HL-60 (cell line): ENCODE results near the gene SIL1.
"Not testable (repeated sequence)": the region's sequence is repeated elsewhere in the genome, so short reads cannot be mapped to it uniquely, and the experiment has no call there.

Experiments
- DNase-seq, 2 experiments: peaks; one replicate each; pipeline ENCODE4 v3.0.0-alpha.2; 2010 to 2020; ENCODE audit warnings: low read depth in 1 of 2, low spot score in 1 of 2
- H3K27ac ChIP-seq: fragments of 250-450 bp; sonication (Bioruptor Pico); replicated peaks from 2 replicates; pipeline ENCODE4 v1.5.1; 2020; ENCODE audit warnings: mild to moderate bottlenecking, moderate library complexity
- H3K27me3 ChIP-seq: fragments of 250-450 bp; sonication (Bioruptor Pico); 2 replicates; pipeline ENCODE4 v1.5.1; 2021; ENCODE audit warnings: mild to moderate bottlenecking, moderate library complexity; ENCODE audit not compliant: insufficient read depth, poor library complexity, severe bottlenecking
- H3K4me3 ChIP-seq: replicated peaks from 2 replicates; pipeline ENCODE4 v1.5.1; 2011; ENCODE audit warnings: mild to moderate bottlenecking, control low read depth, low read length; ENCODE audit not compliant: insufficient read depth
- GABPA ChIP-seq: IDR thresholded peaks from 2 replicates; pipeline ENCODE4 v1.6.1; 2012; ENCODE audit warnings: low read depth
- POLR2AphosphoS5 ChIP-seq: IDR thresholded peaks from 2 replicates; pipeline ENCODE4 v1.6.1; 2012; ENCODE audit warnings: low read depth
- SPI1 ChIP-seq: IDR thresholded peaks from 2 replicates; pipeline ENCODE4 v1.6.1; 2012; ENCODE audit warnings: low read depth, mild to moderate bottlenecking, borderline replicate concordance
- TF ChIP-seq, protein P1 (sequence below): IDR thresholded peaks from one replicate; pipeline ENCODE4 v1.5.1; 2011; ENCODE audit warnings: low read length, control low read depth, inconsistent platforms; ENCODE audit not compliant: insufficient read depth
- TF ChIP-seq, protein P2 (sequence below): IDR thresholded peaks from 2 replicates; pipeline ENCODE4 v1.6.1; 2012; ENCODE audit warnings: low read depth; ENCODE audit not compliant: insufficient replicate concordance

The SIL1 gene

DNA sequence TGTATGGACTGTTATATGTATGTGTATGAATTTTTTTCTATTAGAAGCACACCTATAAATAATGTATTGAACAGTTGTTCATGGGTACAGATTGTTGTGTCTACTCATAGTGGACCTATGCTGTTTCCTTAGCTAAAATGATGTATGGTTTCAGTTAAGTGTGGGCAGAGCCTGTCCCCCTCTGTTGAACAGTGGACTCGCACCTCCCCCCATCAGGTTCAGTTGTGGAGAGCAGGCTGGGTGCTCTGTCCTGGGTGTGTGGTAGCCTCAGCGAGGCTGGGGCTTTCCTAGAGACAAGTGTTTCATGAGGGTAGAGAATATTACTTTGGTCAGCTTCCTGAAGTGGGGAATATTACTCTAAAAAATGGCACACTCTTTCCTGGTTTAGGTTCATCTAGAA lies 275.7 kb downstream of the SIL1 start:
- Histone ChIP-seq H3K27me3 (no peaks in the 10 kb centered on the region), H3K27ac (no peak overlapping the region), H3K4me3 (no peak overlapping the region)
- TF ChIP-seq SPI1 = no peak
- no peak for TF ChIP-seq POLR2AphosphoS5
- no peak for TF ChIP-seq GABPA
- TF ChIP-seq, protein P1, sequence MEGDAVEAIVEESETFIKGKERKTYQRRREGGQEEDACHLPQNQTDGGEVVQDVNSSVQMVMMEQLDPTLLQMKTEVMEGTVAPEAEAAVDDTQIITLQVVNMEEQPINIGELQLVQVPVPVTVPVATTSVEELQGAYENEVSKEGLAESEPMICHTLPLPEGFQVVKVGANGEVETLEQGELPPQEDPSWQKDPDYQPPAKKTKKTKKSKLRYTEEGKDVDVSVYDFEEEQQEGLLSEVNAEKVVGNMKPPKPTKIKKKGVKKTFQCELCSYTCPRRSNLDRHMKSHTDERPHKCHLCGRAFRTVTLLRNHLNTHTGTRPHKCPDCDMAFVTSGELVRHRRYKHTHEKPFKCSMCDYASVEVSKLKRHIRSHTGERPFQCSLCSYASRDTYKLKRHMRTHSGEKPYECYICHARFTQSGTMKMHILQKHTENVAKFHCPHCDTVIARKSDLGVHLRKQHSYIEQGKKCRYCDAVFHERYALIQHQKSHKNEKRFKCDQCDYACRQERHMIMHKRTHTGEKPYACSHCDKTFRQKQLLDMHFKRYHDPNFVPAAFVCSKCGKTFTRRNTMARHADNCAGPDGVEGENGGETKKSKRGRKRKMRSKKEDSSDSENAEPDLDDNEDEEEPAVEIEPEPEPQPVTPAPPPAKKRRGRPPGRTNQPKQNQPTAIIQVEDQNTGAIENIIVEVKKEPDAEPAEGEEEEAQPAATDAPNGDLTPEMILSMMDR = no peak
- TF ChIP-seq, protein P2, sequence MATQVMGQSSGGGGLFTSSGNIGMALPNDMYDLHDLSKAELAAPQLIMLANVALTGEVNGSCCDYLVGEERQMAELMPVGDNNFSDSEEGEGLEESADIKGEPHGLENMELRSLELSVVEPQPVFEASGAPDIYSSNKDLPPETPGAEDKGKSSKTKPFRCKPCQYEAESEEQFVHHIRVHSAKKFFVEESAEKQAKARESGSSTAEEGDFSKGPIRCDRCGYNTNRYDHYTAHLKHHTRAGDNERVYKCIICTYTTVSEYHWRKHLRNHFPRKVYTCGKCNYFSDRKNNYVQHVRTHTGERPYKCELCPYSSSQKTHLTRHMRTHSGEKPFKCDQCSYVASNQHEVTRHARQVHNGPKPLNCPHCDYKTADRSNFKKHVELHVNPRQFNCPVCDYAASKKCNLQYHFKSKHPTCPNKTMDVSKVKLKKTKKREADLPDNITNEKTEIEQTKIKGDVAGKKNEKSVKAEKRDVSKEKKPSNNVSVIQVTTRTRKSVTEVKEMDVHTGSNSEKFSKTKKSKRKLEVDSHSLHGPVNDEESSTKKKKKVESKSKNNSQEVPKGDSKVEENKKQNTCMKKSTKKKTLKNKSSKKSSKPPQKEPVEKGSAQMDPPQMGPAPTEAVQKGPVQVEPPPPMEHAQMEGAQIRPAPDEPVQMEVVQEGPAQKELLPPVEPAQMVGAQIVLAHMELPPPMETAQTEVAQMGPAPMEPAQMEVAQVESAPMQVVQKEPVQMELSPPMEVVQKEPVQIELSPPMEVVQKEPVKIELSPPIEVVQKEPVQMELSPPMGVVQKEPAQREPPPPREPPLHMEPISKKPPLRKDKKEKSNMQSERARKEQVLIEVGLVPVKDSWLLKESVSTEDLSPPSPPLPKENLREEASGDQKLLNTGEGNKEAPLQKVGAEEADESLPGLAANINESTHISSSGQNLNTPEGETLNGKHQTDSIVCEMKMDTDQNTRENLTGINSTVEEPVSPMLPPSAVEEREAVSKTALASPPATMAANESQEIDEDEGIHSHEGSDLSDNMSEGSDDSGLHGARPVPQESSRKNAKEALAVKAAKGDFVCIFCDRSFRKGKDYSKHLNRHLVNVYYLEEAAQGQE = no peak
- no peak for DNase-seq

DNA sequence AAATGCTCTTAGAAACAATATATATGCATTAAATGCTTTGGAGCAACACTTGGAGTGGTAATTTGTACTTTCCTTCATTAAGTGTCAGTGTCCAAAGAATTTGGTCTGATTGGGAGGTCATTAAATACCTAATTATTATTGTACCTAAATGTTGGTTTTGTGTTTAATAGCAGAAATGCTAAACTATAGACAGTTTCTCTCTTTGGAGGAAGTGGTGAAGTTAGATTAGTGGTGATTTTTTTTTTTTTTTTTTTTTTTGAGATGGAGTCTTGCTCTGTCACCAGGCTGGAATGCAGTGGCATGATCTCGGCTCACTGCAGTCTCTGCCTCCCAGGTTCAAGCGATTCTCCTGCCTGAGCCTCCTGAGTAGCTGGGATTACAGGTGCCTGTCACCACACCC lies 276.8 kb downstream of the SIL1 start:
- not testable (repeated sequence) for H3K27ac ChIP-seq, H3K27me3 ChIP-seq, DNase-seq, H3K4me3 ChIP-seq

DNA sequence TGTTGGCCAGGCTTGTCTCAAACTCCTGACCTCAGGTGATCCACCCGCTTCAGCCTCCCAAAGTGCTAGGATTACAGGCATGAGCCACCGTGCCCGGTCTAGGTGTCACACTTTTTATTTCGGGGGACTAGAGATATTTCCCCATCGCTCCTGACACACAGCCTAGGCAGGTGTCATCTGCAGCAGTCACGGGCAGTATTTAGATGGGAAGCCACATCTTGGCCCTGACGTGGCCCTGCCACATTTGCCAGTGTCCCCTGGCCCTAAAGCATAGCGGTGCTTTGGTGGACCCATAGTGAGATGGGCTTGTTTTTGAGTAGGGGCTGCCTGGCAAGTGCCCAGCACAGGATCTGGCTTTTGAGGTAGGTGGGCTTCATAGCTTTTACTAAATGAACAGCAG lies 278.0 kb downstream of the SIL1 start:
- no peak for DNase-seq
- Histone ChIP-seq H3K27ac (no peak overlapping the region), H3K4me3 (no peak overlapping the region), H3K27me3 (no peaks in the 10 kb centered on the region)
- TF ChIP-seq, protein P1 = no peak
- TF ChIP-seq, protein P2 = no peak
- no peak for TF ChIP-seq POLR2AphosphoS5
- no peak for TF ChIP-seq SPI1
- no peak for TF ChIP-seq GABPA

DNA sequence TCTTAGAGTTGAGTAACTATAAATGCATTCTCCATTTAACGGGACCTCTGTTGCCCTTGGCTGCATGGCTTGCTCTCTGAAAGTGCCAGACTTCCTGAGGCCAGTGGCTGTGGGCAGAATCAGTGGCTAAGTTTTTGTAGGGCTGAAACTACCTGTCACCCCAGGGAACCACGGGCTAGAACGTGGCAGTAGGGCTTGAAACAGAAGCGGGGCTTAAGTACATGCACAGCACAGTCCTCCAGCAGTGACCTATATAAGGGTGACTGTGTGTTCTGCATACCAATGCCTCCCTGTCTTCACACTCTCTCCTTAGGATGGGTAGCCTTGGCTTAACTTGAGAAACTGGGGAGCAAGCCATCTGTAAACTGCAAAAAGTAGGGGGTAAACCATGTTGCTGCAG lies 279.5 kb downstream of the SIL1 start:
- no peak for DNase-seq
- Histone ChIP-seq H3K27ac (no peak overlapping the region), H3K27me3 (no peaks in the 10 kb centered on the region), H3K4me3 (no peak overlapping the region)
- TF ChIP-seq, protein P1 = no peak
- TF ChIP-seq GABPA (no peak), POLR2AphosphoS5 (no peak), SPI1 (no peak)
- TF ChIP-seq, protein P2 = no peak
